Testis (tissue), 2 donors: ENCODE results near the gene ECHS1.

ENCODE experiments used
- CTCF ChIP-seq, 3 experiments: fragments of 450-650 bp in 2 of 3; fragments of 200-600 bp in 1 of 3; sonication (generic) in 1 of 3; IDR thresholded peaks; one replicate each; pipeline ENCODE4 v1.5.1; 2016 to 2019; ENCODE audit warnings: antibody characterized with exemption in 3 of 3, mild to moderate bottlenecking in 2 of 3, moderate library complexity in 1 of 3
- POLR2A ChIP-seq: fragments of 450-650 bp; IDR thresholded peaks from one replicate; pipeline ENCODE4 v1.6.1; 2017; ENCODE audit warnings: antibody characterized with exemption, mild to moderate bottlenecking, moderate library complexity

GRCh38 chr10:133336577-133337369 is 36.4 kb downstream of the ECHS1 start, which contains the start of gene CALY:
- TF ChIP-seq CTCF (IDR thresholded peaks at IDR 0.05) (no peak), POLR2A (no peak)
